ENCODE measurements around the gene MEMO1.

DNA sequence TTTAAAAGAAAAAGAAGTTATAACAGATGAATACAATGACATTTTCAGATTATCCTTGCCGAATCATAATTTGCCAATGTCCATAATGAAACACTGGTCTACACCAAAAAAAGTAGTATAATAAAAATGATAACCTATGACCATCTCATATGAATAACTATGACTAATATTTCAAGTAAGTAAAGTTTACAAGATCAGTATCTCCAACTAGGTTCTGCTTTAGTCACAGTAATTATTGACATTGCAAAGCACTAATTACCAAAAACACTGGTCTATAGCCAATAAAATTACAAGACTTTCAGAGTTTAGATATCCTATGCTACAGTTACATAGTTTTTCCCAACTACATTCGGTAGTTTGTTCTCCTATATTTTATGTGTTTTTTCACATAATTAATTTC is 136.7 kb downstream of the MEMO1 start:
- no peak for TF ChIP-seq EZH2 (IDR thresholded peaks at IDR 0.05; ENCODE audit: borderline replicate concordance, low read length)
- TF ChIP-seq, protein P1, sequence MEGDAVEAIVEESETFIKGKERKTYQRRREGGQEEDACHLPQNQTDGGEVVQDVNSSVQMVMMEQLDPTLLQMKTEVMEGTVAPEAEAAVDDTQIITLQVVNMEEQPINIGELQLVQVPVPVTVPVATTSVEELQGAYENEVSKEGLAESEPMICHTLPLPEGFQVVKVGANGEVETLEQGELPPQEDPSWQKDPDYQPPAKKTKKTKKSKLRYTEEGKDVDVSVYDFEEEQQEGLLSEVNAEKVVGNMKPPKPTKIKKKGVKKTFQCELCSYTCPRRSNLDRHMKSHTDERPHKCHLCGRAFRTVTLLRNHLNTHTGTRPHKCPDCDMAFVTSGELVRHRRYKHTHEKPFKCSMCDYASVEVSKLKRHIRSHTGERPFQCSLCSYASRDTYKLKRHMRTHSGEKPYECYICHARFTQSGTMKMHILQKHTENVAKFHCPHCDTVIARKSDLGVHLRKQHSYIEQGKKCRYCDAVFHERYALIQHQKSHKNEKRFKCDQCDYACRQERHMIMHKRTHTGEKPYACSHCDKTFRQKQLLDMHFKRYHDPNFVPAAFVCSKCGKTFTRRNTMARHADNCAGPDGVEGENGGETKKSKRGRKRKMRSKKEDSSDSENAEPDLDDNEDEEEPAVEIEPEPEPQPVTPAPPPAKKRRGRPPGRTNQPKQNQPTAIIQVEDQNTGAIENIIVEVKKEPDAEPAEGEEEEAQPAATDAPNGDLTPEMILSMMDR (conservative IDR thresholded peaks at IDR 0.05 in 1 of 2, IDR thresholded peaks at IDR 0.05 in 1 of 2; ENCODE audit: extremely low read depth in 1 of 2, insufficient read depth in 1 of 2, low read depth in 1 of 2, low read length in 2 of 2), result no peak

All from mammary epithelial cell (primary cell).